Smooth muscle cell (in vitro differentiated cells): ENCODE results near the gene TBC1D20. TPM values are rescaled to one million over a fixed set of nuclear protein-coding genes. Genes with fewer than 3 reads are reported as not detected.

Source experiments
- DNase-seq: peaks from one replicate; lab custom pipeline; 2025; ENCODE audit not compliant: unreplicated experiment; lab: John Stamatoyannopoulos, UW
- H2AFZ ChIP-seq: fragments of 200-600 bp; sonication (generic); 2 replicates; pipeline ENCODE4 v1.6.0; 2016; ENCODE audit warnings: antibody characterized with exemption, low read depth, mild to moderate bottlenecking
- H3F3A ChIP-seq: fragments of 200-600 bp; sonication (generic); 2 replicates; pipeline ENCODE4 v1.6.0; 2017; ENCODE audit warnings: antibody characterized with exemption, low read depth
- H3K27ac ChIP-seq: fragments of 200-600 bp; sonication (generic); 2 replicates; pipeline ENCODE4 v1.5.1; 2016; ENCODE audit warnings: low read depth, mild to moderate bottlenecking
- H3K27me3 ChIP-seq: fragments of 200-600 bp; sonication (generic); 2 replicates; pipeline ENCODE4 v1.6.1; 2016; ENCODE audit warnings: low read depth, mild to moderate bottlenecking
- H3K36me3 ChIP-seq: fragments of 200-600 bp; sonication (generic); 2 replicates; pipeline ENCODE4 v1.5.1; 2016; ENCODE audit warnings: low read depth
- H3K4me1 ChIP-seq: fragments of 200-600 bp; sonication (generic); 2 replicates; pipeline ENCODE4 v1.5.1; 2016; ENCODE audit warnings: low read depth
- H3K4me2 ChIP-seq: fragments of 200-600 bp; sonication (generic); 2 replicates; pipeline ENCODE4 v1.6.0; 2016; ENCODE audit warnings: mild to moderate bottlenecking
- H3K4me3 ChIP-seq: fragments of 200-600 bp; sonication (generic); 2 replicates; pipeline ENCODE4 v1.5.1; 2016; ENCODE audit warnings: mild to moderate bottlenecking
- H3K79me2 ChIP-seq: fragments of 200-600 bp; sonication (generic); 2 replicates; pipeline ENCODE4 v1.6.0; 2016; ENCODE audit warnings: low read depth, mild to moderate bottlenecking
- H3K9ac ChIP-seq: fragments of 200-600 bp; sonication (generic); 2 replicates; pipeline ENCODE4 v1.6.0; 2016; ENCODE audit warnings: low read depth
- H3K9me3 ChIP-seq: fragments of 200-600 bp; sonication (generic); replicated peaks from 2 replicates; pipeline ENCODE4 v1.5.1; 2016; ENCODE audit warnings: low read depth
- H4K20me1 ChIP-seq: fragments of 200-600 bp; sonication (generic); 2 replicates; pipeline ENCODE4 v1.6.0; 2016; ENCODE audit warnings: low read depth
- WGBS: methylation state at CpG from one replicate; pipeline ENCODE4 v1.1.7; 2016; ENCODE audit warnings: low lambda C conversion rate; 5-methylcytosine and 5-hydroxymethylcytosine counted together
- polyA plus RNA-seq: library from polyadenylated mRNA; unstranded; fragments of >200 nt; fragmentation: Nextera tagmentation; extraction: Ambion mirVana; gene quantifications from 2 replicates; pipeline ENCODE4 v1.2.1, GENCODE V29; 2016
- total RNA-seq: library from RNA; depleted of rRNA; stranded (reverse); fragments of >200 nt; gene quantifications from 2 replicates; pipeline ENCODE4 v1.2.3, GENCODE V29; 2014
- TF ChIP-seq, protein P1 (sequence below): fragments of 200-600 bp; sonication (generic); IDR thresholded peaks from 2 replicates; pipeline ENCODE4 v1.5.1; 2017; ENCODE audit warnings: borderline replicate concordance, mild to moderate bottlenecking, antibody characterized with exemption; ENCODE audit not compliant: insufficient read depth, poor library complexity, severe bottlenecking

The TBC1D20 gene
- total and polyA plus RNA-seq, 2 experiments from 2014 or later, result 41.6 to 41.9 TPM

DNA sequence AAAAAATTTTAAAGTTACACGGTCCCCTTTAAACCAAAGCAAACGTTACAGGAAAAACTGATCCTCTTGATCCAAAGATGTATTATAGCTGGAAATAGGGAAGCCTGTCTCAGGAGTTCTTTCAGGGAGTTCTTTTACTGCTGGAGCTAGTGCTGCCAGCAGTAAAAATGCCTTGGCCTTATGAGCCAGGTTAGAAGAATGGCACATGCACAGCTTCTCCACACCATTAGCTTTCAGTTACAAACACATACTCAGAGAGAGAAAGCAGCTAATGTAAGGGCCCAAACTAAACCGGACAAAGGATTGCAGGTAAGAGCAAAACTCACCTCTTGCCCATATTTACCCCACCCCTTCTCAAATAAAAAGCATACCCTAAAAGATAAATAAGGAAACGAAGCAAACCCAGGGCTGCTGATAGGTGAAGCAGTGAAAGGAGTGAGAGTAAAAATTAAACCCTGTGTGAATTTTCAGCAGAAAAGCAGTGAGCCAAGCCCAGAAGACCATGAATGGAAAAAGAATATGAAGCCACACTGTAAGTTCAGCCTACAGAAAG lies 19.0 kb downstream of the TBC1D20 start:
- H3K27ac ChIP-seq, result no peak overlapping the region
- no peak overlapping the region for H3K9ac ChIP-seq
- H3K4me3 ChIP-seq, result no peak overlapping the region
- no peaks in the 10 kb centered on the region for H3K36me3 ChIP-seq
- H2AFZ ChIP-seq, result no peak overlapping the region
- TF ChIP-seq, protein P1, sequence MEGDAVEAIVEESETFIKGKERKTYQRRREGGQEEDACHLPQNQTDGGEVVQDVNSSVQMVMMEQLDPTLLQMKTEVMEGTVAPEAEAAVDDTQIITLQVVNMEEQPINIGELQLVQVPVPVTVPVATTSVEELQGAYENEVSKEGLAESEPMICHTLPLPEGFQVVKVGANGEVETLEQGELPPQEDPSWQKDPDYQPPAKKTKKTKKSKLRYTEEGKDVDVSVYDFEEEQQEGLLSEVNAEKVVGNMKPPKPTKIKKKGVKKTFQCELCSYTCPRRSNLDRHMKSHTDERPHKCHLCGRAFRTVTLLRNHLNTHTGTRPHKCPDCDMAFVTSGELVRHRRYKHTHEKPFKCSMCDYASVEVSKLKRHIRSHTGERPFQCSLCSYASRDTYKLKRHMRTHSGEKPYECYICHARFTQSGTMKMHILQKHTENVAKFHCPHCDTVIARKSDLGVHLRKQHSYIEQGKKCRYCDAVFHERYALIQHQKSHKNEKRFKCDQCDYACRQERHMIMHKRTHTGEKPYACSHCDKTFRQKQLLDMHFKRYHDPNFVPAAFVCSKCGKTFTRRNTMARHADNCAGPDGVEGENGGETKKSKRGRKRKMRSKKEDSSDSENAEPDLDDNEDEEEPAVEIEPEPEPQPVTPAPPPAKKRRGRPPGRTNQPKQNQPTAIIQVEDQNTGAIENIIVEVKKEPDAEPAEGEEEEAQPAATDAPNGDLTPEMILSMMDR, result no peak
- H3K79me2 ChIP-seq, result peaks cover 28% of the 10 kb centered on the region
- no peak for DNase-seq
- H3K4me2 ChIP-seq, result no peak overlapping the region
- 95% methylated on average over 4 of the region's 4 CpGs for WGBS
- H3K27me3 ChIP-seq, result no peaks in the 10 kb centered on the region
- no peaks in the 10 kb centered on the region for H3K4me1 ChIP-seq
- H3F3A ChIP-seq, result peaks cover 11% of the 10 kb centered on the region
- peaks cover 85% of the 10 kb centered on the region for H4K20me1 ChIP-seq
- H3K9me3 ChIP-seq, result no peaks in the 10 kb centered on the region

DNA sequence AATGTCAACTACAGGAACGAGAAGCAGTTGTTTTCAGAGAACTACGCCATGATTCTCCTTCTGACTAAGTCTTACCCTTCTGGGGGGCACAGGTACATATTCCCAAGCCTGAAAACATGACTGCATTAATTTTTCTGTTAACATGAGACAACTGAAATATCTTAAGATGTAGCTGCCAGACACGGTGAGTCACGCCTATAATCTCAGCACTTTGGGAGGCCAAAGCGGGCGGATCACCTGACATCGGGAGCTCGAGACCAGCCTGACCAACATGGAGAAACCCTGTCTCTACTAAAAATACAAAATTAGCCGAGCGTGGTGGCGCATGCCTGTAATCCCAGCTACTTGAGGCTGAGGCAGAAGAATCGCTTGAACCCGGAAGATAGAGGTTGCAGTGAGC lies 21.7 kb downstream of the TBC1D20 start:
- no peaks in the 10 kb centered on the region for H3K36me3 ChIP-seq
- no peak overlapping the region for H3K4me3 ChIP-seq
- H3K27me3 ChIP-seq, result no peaks in the 10 kb centered on the region
- H3K4me2 ChIP-seq, result no peak overlapping the region
- H3K4me1 ChIP-seq, result no peaks in the 10 kb centered on the region
- H3F3A ChIP-seq, result peaks cover 5% of the 10 kb centered on the region
- no peak overlapping the region for H3K9ac ChIP-seq
- no peak overlapping the region for H2AFZ ChIP-seq
- peaks cover 7% of the 10 kb centered on the region for H3K79me2 ChIP-seq
- H3K27ac ChIP-seq, result no peak overlapping the region
- 77% methylated on average over 13 of the region's 13 CpGs for WGBS
- TF ChIP-seq, protein P1, result no peak
- H4K20me1 ChIP-seq, result peaks cover 59% of the 10 kb centered on the region
- DNase-seq, result no peak
- no peaks in the 10 kb centered on the region for H3K9me3 ChIP-seq

DNA sequence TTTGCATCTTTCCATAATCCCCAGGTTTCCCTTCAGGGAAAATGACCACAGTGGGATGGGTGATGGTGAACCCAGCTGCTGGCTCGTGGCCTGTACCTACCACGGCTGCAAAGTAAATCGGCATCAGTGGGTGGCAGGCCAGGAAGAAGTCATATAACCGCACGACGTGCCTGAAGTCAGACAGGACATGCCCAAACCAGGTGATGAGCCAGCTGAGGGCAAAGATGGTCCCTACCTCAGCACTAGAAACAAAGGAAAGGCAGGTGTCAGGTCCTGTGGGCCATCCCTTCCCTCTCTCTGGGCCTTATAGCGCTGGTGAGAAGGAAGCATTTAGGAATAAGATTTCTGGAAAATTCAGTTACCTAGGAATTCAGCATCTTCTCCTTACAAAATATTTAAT lies 22.2 kb downstream of the TBC1D20 start:
- WGBS, result 96% methylated on average over 7 of the region's 7 CpGs
- no peak overlapping the region for H3K27ac ChIP-seq
- H3K36me3 ChIP-seq, result no peaks in the 10 kb centered on the region
- H3K79me2 ChIP-seq, result peaks cover 2% of the 10 kb centered on the region
- H3K9ac ChIP-seq, result no peak overlapping the region
- no peak for DNase-seq
- H3K4me1 ChIP-seq, result no peaks in the 10 kb centered on the region
- no peaks in the 10 kb centered on the region for H3K27me3 ChIP-seq
- H2AFZ ChIP-seq, result no peak overlapping the region
- TF ChIP-seq, protein P1, result no peak
- H3K4me2 ChIP-seq, result no peak overlapping the region
- H3F3A ChIP-seq, result peaks cover 4% of the 10 kb centered on the region
- H3K9me3 ChIP-seq, result no peaks in the 10 kb centered on the region
- H4K20me1 ChIP-seq, result peaks cover 54% of the 10 kb centered on the region
- no peak overlapping the region for H3K4me3 ChIP-seq
